SK-N-SH treated with all-trans-retinoic acid at 6 μM for 48 hours (cell line): ENCODE data around the gene OBP2A.

Source experiments
- ATAC-seq: fragments of 200-7000 bp; cut with Tn5 transposase; 3 replicates; pipeline ENCODE4 v1.9.1; 2020; ENCODE audit warnings: mild to moderate bottlenecking, moderate library complexity
- ARNTL ChIP-seq: fragments of 450-650 bp; formaldehyde crosslinking; IDR thresholded peaks from 2 replicates; pipeline ENCODE4 v1.5.0; 2020; ENCODE audit warnings: low read depth, mild to moderate bottlenecking, moderate library complexity, borderline replicate concordance
- BACH2 ChIP-seq: fragments of 250-450 bp; sonication (Bioruptor Pico); IDR thresholded peaks from 2 replicates; pipeline ENCODE4 v1.9.0; 2021; ENCODE audit warnings: mild to moderate bottlenecking, borderline replicate concordance
- CREB5 ChIP-seq: fragments of 250-450 bp; sonication (Bioruptor Pico); IDR thresholded peaks from 2 replicates; pipeline ENCODE4 v1.5.1; 2020; ENCODE audit warnings: low read depth, mild to moderate bottlenecking, moderate library complexity
- CSDC2 ChIP-seq: fragments of 250-450 bp; sonication (Bioruptor Pico); IDR thresholded peaks from 2 replicates; pipeline ENCODE4 v1.5.0; 2020; ENCODE audit warnings: mild to moderate bottlenecking, moderate library complexity
- CSRNP3 ChIP-seq: fragments of 250-450 bp; sonication (Bioruptor Pico); IDR thresholded peaks from 2 replicates; pipeline ENCODE4 v1.5.1; 2021; ENCODE audit warnings: mild to moderate bottlenecking, moderate library complexity
- ESRRG ChIP-seq: fragments of 250-450 bp; sonication (Bioruptor Pico); IDR thresholded peaks from 2 replicates; pipeline ENCODE4 v1.6.1; 2021; ENCODE audit warnings: mild to moderate bottlenecking
- GLIS3 ChIP-seq: fragments of 250-450 bp; sonication (Bioruptor Pico); IDR thresholded peaks from 2 replicates; pipeline ENCODE4 v1.5.0; 2020; ENCODE audit warnings: mild to moderate bottlenecking, moderate library complexity
- ISL1 ChIP-seq: fragments of 250-450 bp; sonication (Bioruptor Pico); IDR thresholded peaks from 2 replicates; pipeline ENCODE4 v2.1.2; 2022; ENCODE audit warnings: mild to moderate bottlenecking, moderate library complexity
- OSR1 ChIP-seq: fragments of 250-450 bp; sonication (Bioruptor Pico); IDR thresholded peaks from 2 replicates; pipeline ENCODE4 v1.8.0; 2022; ENCODE audit warnings: moderate library complexity, mild to moderate bottlenecking, inconsistent platforms
- POU6F1 ChIP-seq: fragments of 250-450 bp; sonication (Bioruptor Pico); IDR thresholded peaks from 2 replicates; pipeline ENCODE4 v1.8.0; 2021; ENCODE audit warnings: low read depth, mild to moderate bottlenecking, moderate library complexity, borderline replicate concordance
- PPARA ChIP-seq: fragments of 250-450 bp; sonication (Bioruptor Pico); IDR thresholded peaks from 2 replicates; pipeline ENCODE4 v1.5.0; 2020; ENCODE audit warnings: mild to moderate bottlenecking, borderline replicate concordance
- RARB ChIP-seq: fragments of 250-450 bp; sonication (Bioruptor Pico); IDR thresholded peaks from 2 replicates; pipeline ENCODE4 v1.8.0; 2021; ENCODE audit warnings: mild to moderate bottlenecking, moderate library complexity
- SNAI2 ChIP-seq: fragments of 250-450 bp; sonication (Bioruptor Pico); IDR thresholded peaks from 2 replicates; pipeline ENCODE4 v1.5.0; 2020; ENCODE audit warnings: mild to moderate bottlenecking, moderate library complexity
- TCF4 ChIP-seq: fragments of 250-450 bp; sonication (Bioruptor Pico); IDR thresholded peaks from 2 replicates; pipeline ENCODE4 v1.8.0; 2021; ENCODE audit warnings: mild to moderate bottlenecking, moderate library complexity, borderline replicate concordance
- TOX ChIP-seq: fragments of 250-450 bp; sonication (Bioruptor Pico); IDR thresholded peaks from 2 replicates; pipeline ENCODE4 v1.8.0; 2021; ENCODE audit warnings: mild to moderate bottlenecking, moderate library complexity, borderline replicate concordance
- ZC3H10 ChIP-seq: fragments of 250-450 bp; sonication (Bioruptor Pico); IDR thresholded peaks from 2 replicates; pipeline ENCODE4 v1.5.1; 2021; ENCODE audit warnings: mild to moderate bottlenecking, moderate library complexity
- ZFP3 ChIP-seq: fragments of 250-450 bp; sonication (Bioruptor Pico); IDR thresholded peaks from 2 replicates; pipeline ENCODE4 v1.5.0; 2020; ENCODE audit warnings: mild to moderate bottlenecking, moderate library complexity
- ZNF565 ChIP-seq: fragments of 450-650 bp; formaldehyde crosslinking; conservative IDR thresholded peaks from 2 replicates; pipeline ENCODE4 v1.5.0; 2020; ENCODE audit warnings: low read depth, mild to moderate bottlenecking, moderate library complexity
- ZNF8 ChIP-seq: fragments of 450-650 bp; formaldehyde crosslinking; IDR thresholded peaks from 2 replicates; pipeline ENCODE4 v1.5.0; 2020; ENCODE audit warnings: mild to moderate bottlenecking, moderate library complexity
- TF ChIP-seq, protein P1 (sequence below): fragments of 250-450 bp; sonication (Bioruptor Pico); IDR thresholded peaks from 2 replicates; pipeline ENCODE4 v1.8.0; 2020; ENCODE audit warnings: mild to moderate bottlenecking, moderate library complexity, borderline replicate concordance

Gene OBP2A

DNA sequence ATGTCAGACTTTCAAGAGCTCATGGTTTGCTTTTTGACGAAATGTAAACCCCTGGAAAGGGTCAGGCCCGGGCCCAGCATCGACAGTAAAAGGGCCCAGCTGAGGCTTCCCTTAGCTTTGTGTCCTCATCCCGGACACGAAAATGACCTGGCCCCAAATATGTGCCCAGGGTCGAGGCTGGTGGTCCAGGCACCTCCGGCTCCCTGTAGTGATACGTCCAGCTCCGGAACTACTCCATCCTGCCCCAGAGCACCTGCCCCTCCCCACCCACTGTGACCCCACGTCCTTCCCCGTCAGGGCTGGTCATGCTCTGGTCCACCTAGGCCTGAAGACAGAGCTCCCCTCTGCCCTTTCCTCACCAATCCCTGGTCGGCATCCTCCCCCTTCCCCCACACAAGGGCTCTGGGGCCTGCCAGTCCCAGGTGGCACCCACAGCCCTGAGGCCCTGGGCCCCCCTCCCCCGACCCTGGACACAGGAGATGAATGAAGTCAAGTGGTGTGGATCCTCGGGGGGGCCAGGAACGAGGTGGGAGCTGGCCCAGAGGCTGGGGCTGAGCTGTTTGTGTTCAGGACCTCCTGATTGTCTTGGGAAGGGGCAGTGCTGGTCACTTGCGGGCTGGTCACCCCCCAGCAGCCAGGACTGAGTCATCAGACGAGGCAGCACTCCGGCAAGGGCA lies 6.2 kb downstream of the OBP2A start:
- TF ChIP-seq ESRRG (CRISPR knock-in tag) (no peak), CSDC2 (CRISPR knock-in tag) (no peak), ARNTL (CRISPR knock-in tag) (no peak), ZNF8 (CRISPR knock-in tag) (no peak), CSRNP3 (no peak), TCF4 (CRISPR knock-in tag) (no peak), SNAI2 (CRISPR knock-in tag) (no peak), BACH2 (no peak), CREB5 (CRISPR knock-in tag) (no peak), ISL1 (no peak), PPARA (CRISPR knock-in tag) (no peak), OSR1 (CRISPR knock-in tag) (no peak), TOX (CRISPR knock-in tag) (no peak), ZC3H10 (CRISPR knock-in tag) (no peak), POU6F1 (CRISPR knock-in tag) (no peak)
- TF ChIP-seq, protein P1, sequence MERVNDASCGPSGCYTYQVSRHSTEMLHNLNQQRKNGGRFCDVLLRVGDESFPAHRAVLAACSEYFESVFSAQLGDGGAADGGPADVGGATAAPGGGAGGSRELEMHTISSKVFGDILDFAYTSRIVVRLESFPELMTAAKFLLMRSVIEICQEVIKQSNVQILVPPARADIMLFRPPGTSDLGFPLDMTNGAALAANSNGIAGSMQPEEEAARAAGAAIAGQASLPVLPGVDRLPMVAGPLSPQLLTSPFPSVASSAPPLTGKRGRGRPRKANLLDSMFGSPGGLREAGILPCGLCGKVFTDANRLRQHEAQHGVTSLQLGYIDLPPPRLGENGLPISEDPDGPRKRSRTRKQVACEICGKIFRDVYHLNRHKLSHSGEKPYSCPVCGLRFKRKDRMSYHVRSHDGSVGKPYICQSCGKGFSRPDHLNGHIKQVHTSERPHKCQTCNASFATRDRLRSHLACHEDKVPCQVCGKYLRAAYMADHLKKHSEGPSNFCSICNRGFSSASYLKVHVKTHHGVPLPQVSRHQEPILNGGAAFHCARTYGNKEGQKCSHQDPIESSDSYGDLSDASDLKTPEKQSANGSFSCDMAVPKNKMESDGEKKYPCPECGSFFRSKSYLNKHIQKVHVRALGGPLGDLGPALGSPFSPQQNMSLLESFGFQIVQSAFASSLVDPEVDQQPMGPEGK (CRISPR knock-in tag) = no peak
- ATAC-seq = no peak

- TF ChIP-seq GLIS3 (CRISPR knock-in tag) (no peak), ARNTL (CRISPR knock-in tag) (no peak), CSRNP3 (no peak), PPARA (CRISPR knock-in tag) (no peak), BACH2 (no peak), SNAI2 (CRISPR knock-in tag) (no peak), ZFP3 (CRISPR knock-in tag) (no peak), ZNF8 (CRISPR knock-in tag) (no peak), ESRRG (CRISPR knock-in tag) (no peak), RARB (CRISPR knock-in tag) (no peak), ZNF565 (no peak)
- TF ChIP-seq, protein P1 (CRISPR knock-in tag) = no peak
- TF ChIP-seq, all 23 proteins: peak for 0
- ATAC-seq = no peak
These were observed 6.8 kb downstream of the OBP2A start for GRCh38 chr9:135552698-135553171.
